Left renal pelvis (tissue), 4 donors: ENCODE results near the gene SLC15A4. TPM values are rescaled to one million over a fixed set of nuclear protein-coding genes. Genes with fewer than 3 reads are reported as not detected.
"Not testable (repeated sequence)": the region's sequence is repeated elsewhere in the genome, so short reads cannot be mapped to it uniquely, and the experiment has no call there.

Source experiments
- DNase-seq, 4 donors: peaks; one replicate each; pipeline ENCODE4 v3.0.0-alpha.2; 2013; ENCODE audit warnings: low read depth in 4 of 4, low spot score in 3 of 4
- polyA plus RNA-seq, 4 donors: library from polyadenylated mRNA; unstranded; fragments of 120-200 nt; gene quantifications; one replicate each; pipeline ENCODE4 v1.2.1, GENCODE V29; 2013; ENCODE audit not compliant: insufficient read length in 4 of 4

Gene SLC15A4
- polyA plus RNA-seq = 10 to 100 TPM; 25.0 to 31.8 (median 29.7) TPM

- peak; percentile 80 to 87 (median 87) for DNase-seq
Measured at GRCh38 chr12:128823916-128824839, at the start of gene SLC15A4. SLC15A4 (minus strand) TSS chr12:128823958; CDS start chr12:128823943, 15 bp downstream.

GRCh38 chr12:128872303-128872702 is 48.5 kb upstream of the SLC15A4 start:
- DNase-seq = no peak

GRCh38 chr12:128871516-128871892 is 47.7 kb upstream of the SLC15A4 start:
- DNase-seq = no peak

- DNase-seq = no peak
Measured at GRCh38 chr12:128867466-128867865, 43.7 kb upstream of the SLC15A4 start.

GRCh38 chr12:128864516-128865186 is 40.9 kb upstream of the SLC15A4 start:
- DNase-seq = no peak

GRCh38 chr12:128863957-128864356 is 40.2 kb upstream of the SLC15A4 start:
- no peak for DNase-seq

- DNase-seq = no peak
Measured at GRCh38 chr12:128861226-128862016, 37.7 kb upstream of the SLC15A4 start.

GRCh38 chr12:128859311-128859710 is 35.6 kb upstream of the SLC15A4 start:
- no peak for DNase-seq

- DNase-seq = no peak
Measured at GRCh38 chr12:128857133-128857763, 33.5 kb upstream of the SLC15A4 start.

GRCh38 chr12:128856791-128857078 is 33.0 kb upstream of the SLC15A4 start:
- no peak for DNase-seq

- DNase-seq = no peak
Measured at GRCh38 chr12:128856035-128856790, 32.5 kb upstream of the SLC15A4 start.

- DNase-seq = no peak
Measured at GRCh38 chr12:128853600-128854197, 29.9 kb upstream of the SLC15A4 start.

- DNase-seq = no peak
Measured at GRCh38 chr12:128852885-128853599, 29.3 kb upstream of the SLC15A4 start, which contains the start of gene GLT1D1. GLT1D1 (plus strand) TSS chr12:128853478; CDS start chr12:128853582, 104 bp downstream.

- no peak for DNase-seq
Measured at GRCh38 chr12:128852026-128852698, 28.4 kb upstream of the SLC15A4 start.

- not testable (repeated sequence) for DNase-seq
Measured at GRCh38 chr12:128851429-128851828, 27.7 kb upstream of the SLC15A4 start.

GRCh38 chr12:128850400-128850799 is 26.6 kb upstream of the SLC15A4 start:
- DNase-seq = no peak

- not testable (repeated sequence) for DNase-seq
Measured at GRCh38 chr12:128849806-128850205, 26.0 kb upstream of the SLC15A4 start.

- DNase-seq = no peak
Measured at GRCh38 chr12:128848371-128848770, 24.6 kb upstream of the SLC15A4 start.
